ENCODE measurements around the gene RASIP1.
A peak's percentile ranks its signal among the peaks of the same experiment; 100 is the strongest.

The RASIP1 gene

DNA sequence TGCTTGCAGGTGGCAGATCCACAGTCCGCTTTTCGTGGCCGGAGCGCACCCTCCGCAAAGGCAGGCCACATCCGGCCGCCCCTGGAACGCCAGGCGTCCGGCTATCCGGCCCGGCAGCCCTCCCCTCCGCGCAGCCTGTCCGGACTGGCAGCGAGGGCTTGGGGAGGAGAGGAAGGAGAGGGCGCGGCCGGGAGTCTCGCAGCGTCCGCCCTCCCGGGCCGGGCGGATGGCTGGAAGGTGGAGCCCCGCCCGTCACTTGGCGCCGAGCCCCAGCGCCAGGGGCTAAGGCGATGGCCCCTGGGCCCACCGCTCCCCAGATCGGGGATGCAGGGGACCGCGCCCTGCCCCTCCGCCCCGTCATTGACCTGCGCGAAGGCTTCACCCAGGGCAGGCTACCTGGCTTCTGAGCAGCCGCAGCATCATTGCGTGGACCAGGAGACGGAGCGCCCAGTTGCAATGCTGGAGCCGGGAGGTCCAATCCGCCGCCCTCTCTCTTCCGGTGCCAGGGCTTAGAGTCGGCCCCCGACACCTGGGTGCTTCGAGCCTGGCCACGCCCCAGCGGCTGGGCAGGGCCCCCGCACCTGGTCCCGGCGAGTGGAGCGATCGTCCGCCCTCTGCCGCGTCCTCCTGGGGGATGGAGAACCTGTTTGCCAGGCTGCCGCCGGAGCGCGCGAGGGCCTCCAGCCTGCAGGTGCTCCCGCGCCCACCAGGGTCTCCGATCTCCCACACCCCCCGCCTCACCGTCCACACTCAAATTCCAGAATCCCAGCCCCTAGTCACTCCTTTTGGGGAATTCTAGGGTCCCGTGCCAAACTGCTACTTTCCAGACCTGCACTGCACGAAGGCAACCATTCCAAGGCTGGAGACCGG lies 12.3 kb upstream of the RASIP1 start, which contains the start of gene FUT1:
TSS of gene FUT1 (minus strand) at position 146 of the 870 bp plus-strand sequence. CDS start 1,360 bp downstream, outside the sequence.
- DNase-seq, result peak; percentile 27

DNA sequence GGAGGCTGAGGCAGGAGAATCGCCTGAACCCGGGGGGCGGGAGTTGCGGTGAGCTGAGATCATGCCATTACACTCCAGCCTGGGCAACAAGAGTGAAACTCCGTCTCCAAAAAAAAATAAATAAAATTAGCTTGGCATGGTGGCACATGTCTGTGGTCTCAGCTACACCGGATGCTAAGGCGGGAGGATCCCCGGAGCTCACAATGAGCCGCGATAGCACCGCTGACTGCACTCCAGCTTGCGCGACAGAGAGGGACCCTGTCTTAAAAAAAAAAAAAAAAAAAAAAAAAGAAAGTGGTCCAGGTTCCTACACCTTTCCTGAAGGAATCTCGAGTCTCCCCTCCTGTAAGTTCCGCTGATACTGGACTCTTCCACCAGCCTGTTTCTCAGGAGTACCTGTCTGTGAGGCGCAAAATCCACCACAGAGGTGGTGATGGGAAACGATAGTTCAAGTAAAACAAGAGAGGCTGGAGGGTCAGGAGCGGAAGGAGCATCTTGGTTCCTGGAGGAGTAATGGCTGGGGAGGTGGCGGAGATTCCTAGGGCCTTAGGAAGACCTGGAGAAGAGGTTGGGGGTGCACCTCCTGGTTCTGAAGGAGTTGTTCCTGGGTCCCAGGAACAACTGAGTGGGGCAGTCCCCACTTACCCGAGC lies 11.6 kb upstream of the RASIP1 start:
- DNase-seq, result no peak

- DNase-seq, result no peak
These were observed 10.5 kb upstream of the RASIP1 start for GRCh38 chr19:48750771-48751504.

GRCh38 chr19:48750351-48750750 lies 9.9 kb upstream of the RASIP1 start:
- no peak for DNase-seq

DNA sequence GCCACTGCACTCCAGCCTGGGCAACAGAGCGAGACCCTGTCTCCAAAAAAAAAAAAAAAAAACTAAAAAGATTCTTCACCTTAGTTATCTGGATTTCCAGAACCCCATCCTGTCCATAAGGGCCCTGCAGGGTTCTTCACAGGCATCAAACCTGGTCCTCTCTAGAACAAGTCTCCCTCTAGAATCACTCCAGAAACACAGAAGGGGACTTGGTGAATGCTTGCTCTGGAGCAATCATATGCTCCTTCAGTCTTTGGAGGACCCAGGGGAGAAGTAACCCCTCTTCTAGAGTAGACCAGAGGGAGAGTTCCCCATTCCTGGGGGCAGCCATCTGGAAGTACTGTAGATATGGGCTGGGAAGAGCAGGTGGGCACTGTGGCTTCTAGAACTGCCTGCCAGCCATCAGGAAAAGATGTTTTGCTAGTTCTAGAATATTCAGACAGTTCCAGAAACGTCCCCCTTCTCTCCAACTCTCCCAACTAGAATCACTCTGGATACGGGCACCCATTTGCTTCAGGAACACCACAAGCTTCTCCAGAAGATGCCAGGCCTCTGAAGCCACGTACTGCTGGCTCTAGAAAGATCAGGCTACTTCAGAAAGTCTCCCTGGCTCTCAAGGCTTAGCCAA lies 9.3 kb upstream of the RASIP1 start:
- no peak for DNase-seq

GRCh38 chr19:48746738-48747575 lies 6.5 kb upstream of the RASIP1 start, which contains the start of gene IZUMO1:
TSS of gene IZUMO1 (minus strand) at chr19:48746909. CDS start at chr19:48745859, 1,050 bp downstream.
- DNase-seq, result no peak

DNA sequence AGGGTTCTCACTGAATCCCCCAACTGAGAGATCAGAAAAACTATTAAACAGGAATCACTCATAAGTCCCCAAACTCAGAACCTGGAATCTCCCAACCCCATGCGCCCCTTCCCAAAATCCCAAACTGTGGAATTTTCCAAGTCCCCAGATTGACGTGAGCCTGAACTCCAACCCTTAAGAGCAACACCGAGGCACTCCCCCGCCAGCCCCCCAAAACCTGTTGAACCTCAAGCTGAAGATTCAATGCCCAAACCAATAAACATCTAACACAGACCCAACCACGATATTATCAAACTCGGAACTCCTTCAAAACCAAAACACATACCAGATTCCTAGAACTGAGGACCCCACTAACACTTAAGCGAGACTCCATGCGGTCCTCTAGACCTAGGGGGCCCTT lies 5.7 kb upstream of the RASIP1 start:
- DNase-seq, result no peak

DNA sequence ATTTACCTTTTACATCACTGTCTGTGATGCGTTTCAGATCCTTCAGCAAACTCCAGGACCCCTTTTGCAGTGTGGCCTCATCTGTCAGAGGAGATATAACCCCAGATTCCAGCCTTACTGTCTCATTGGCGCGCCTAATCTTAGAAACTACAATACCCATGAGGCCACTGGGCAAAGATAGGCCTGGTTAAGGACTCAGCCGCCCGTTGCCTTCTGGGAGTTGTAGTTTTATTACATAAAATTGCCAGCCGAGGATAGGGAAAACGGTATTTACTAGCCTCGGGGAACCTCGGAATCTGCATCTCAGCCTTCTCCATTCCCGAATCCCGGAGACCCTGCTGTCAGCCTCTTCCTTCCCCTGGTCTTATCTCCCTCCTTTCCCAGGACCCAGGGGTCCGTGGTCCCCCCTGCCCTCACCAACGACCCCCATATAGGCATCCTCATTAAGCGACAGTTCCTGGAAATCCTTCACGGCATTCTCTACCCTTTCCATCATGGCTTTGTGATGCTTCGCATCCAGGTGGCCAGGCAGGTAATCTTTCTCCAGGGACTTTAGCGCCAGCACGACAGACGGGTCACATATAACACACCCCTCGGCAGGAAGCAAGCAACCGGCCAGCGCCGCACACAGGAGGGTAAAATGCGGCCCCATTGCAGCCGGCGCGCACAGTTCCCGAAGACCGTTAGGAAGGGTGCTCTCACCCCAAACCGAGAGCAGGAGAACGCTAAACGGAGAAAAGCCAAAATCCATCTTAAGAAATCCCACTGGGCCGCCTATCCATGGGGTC lies 5.0 kb upstream of the RASIP1 start:
- peak; percentile 32 for DNase-seq

DNA sequence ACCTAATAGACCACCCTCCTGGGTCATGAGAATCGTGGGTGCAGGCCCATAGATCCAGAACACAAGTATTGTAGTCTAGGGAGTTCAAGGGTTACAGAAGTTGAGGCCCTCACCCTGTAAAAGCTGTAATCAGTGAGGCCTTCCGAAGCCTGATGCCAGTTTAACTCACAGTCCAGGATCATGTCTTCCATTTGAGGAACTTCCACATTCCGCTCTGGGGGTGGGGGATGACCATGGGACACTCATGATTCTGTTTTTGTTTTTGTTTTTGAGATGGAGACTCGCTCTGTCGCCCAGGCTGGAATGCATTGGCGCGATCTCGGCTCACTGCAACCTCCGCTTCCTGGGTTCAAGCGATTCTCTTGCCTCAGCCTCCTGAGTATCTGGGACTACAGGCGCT lies 1.7 kb upstream of the RASIP1 start:
- DNase-seq, result no peak

- no peak for DNase-seq
These were observed 954 bp upstream of the RASIP1 start for GRCh38 chr19:48741129-48741999.

- DNase-seq, result peak; percentile 25
These were observed 826 bp downstream of the RASIP1 start for GRCh38 chr19:48739404-48740163.

DNA sequence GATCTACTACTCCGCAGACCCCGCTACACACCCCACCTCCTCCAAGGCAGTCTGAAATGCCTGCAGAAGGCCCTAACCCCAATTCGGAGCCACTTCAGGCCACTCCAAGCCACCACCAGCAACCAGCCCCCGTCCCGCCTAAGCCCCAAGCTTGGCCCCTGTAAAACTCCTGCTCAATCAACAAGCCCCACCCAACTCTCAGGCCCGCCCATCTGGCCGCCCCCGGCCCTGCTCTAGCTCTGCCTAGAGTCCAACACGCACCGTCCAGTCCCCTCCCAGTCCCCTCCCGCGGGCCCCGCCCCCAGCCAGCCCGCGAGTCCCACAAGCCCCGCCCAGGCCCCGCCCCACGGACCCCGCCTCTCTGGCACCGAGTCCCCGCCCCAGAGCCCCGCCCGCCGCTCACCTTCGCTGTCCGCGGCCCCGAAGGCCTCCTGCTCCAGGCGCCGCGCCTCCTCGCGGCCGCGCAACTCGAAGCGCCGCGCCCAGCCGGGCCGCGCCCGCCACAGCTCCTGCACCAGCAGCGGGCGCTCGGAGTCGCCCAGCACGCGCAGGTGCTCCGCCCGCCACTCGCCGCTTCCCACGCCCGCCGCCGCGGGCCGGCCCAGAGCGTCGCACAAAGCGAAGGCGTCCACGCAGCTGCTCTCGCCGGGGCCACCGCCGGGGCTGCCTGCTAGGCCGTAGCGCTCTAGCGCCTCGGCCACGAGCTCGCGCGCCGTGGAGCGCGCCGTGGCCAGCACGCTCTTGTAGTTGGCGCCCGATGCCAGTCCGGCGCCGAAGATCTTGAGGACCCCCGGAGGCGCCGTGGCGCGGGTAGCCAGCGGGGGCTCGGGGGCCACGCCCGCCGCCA lies 1.6 kb downstream of the RASIP1 start:
- DNase-seq, result peak; percentile 78

DNA sequence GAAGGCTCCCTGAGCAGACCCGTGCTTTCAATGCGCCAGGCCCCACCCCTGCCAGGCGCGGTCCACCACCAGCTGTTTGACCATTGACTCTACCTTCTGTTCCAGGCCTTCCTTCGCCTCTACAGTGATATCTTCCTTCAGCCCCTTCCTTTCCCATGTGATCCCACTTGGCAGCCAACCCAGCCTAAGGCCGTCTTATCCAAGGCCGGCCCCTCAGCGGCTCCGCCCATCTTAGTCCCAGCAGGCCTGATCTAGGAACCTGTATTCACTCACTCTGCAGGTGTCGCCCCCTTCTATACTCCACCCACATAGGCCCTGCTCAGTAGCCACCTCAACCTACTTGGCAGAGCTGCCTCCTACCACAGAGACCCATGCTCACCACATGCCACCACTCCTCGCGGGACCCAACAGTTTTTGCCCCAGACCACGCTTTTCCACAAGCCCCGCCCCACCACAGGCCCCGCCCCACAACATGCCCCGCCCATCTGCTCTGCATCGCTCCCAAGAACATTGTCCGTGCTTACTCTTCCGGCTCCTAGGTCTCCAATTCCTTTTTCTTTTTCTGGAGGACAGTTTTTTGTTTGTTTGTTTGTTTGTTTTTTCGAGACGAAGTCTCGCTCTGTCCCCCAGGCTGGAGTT lies 2.9 kb downstream of the RASIP1 start:
- no peak for DNase-seq

GRCh38 chr19:48735031-48735615 lies 5.3 kb downstream of the RASIP1 start:
- no peak for DNase-seq

DNA sequence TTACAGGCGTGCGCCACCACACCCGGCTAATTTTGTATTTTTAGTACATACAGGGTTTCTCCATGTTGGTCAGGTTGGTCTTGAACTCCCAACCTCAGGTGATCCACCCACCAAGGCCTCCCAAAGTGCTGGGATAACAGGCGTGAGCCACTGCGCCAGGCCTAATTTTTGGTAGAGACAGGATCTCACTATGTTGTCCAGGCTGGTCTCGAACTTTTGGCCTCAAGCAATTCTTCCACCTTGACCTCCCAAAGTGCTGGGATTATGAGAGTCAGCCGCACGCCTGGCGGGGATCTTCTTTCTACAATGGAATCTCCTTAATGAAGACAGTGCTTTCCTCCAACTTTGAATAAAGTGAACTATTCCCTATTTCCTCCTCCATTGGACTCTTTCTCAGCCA lies 5.8 kb downstream of the RASIP1 start:
- no peak for DNase-seq

DNA sequence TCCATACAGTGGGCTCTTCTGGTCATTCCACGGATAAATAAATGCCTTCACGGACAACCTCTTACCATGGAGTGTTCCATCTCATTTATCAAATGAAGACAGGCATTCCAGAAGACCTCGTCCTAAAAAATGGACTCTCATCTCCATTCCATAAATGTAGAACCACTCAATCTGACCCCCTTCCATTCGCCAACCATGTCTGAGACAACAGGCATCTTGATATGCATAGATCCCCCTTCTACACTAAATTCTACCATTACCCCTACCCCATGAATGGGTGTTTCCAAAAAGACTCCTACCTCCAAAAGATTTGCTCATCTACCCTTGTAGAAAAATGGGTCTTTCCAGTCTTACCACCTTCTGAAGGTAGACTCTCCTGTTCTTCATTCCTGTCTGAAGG lies 9.0 kb downstream of the RASIP1 start:
- no peak for DNase-seq

DNA sequence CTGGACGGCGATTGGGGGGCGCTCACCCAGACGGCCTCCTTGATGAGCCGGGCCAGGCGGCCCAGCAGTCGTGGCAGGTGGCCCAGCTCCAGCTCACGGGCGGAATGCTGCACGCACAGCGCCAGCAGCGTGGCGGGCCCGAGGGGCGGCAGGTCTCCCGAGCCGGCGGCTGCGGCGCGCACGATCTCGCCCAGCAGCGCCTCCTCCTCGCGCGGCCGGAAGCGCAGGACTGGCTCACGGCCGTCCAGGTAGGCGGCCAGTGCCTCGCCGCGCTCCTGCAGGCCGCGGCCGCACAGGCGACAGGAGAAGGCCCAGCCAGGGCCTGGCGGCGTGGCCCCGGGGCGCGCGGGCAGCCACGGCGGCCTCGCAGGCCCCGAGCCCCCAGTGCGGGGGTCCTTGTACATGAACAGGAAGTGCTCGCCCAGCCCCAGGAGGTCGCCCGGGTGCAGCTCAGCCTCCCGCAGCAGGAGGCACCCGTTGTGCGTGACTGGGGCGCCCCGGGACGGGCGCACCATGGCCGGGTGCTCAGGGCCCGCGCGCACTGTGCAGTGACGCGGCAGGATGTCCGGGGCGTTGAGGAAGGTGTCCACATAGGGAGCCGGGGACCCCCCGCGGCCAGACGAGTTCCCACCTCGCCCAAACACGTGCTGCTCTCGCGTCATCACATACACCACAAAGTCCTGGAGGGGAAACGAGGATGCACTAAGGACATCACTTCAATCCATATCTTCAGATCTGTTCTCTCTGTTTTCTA lies 11.3 kb downstream of the RASIP1 start:
- DNase-seq, result no peak

Data from NCI-H1092 (cell line).